Measurements from ENCODE around the gene NRIP3.
A peak's percentile ranks its signal among the peaks of the same experiment; 100 is the strongest.

Gene NRIP3

DNA sequence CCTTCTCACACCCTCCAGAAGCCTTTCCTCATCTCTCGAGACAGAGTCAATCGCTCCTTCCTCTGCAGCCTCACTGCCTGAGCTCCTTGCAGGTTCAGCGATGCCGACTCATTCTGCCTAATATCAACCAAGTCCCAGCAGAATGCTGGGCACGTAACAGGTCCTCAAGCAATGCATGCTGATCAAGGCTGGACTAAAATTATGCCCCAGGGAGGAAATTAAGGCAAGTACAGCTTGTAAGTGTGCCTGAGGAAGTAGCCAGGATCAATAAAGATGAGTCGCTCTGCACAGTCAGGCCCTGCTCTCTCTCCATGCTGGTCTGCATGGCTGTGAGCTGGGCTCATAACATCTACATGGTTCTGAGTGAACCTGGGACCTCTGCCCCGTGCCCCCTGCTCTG is 25.6 kb upstream of the NRIP3 start:
- TF ChIP-seq CTCF (conservative IDR thresholded peaks at IDR 0.05; ENCODE audit: low read depth, low read length) = no peak
- no peak for DNase-seq (ENCODE audit: low read depth)
- H3K4me3 ChIP-seq (ENCODE audit: low read depth, low read length) = no peak overlapping the region

DNA sequence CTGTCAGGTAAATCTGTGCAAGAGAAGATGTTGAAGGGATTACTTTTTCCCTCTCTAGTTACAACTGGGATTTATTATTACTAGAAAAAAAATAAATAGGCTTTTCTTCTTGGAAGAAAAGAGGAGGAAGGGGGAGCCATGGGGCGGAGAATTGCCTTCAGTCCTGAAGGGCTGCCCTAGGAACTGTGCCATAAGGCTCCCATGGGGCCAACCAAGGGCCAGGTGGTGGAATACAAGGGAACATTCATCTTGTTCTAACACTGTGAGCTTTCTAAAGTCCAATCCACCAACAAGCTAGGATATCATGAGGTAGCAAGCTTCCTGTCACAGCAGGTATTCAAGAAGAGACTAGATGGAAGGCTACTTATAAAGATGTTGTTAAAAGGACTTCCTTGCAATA is 24.8 kb upstream of the NRIP3 start:
- TF ChIP-seq CTCF (conservative IDR thresholded peaks at IDR 0.05; ENCODE audit: low read depth, low read length) = no peak

GRCh38 chr11:9025101-9025850 is 21.5 kb upstream of the NRIP3 start:
- DNase-seq (ENCODE audit: low read depth) = no peak
- TF ChIP-seq CTCF (conservative IDR thresholded peaks at IDR 0.05; ENCODE audit: low read depth, low read length) = no peak
- no peak overlapping the region for H3K4me3 ChIP-seq (ENCODE audit: low read depth, low read length)

More for the DNA sequence above, 24.8 kb upstream of the NRIP3 start:
- no peak for DNase-seq (ENCODE audit: low read depth)
- H3K4me3 ChIP-seq (ENCODE audit: low read depth, low read length) = no peak overlapping the region

DNA sequence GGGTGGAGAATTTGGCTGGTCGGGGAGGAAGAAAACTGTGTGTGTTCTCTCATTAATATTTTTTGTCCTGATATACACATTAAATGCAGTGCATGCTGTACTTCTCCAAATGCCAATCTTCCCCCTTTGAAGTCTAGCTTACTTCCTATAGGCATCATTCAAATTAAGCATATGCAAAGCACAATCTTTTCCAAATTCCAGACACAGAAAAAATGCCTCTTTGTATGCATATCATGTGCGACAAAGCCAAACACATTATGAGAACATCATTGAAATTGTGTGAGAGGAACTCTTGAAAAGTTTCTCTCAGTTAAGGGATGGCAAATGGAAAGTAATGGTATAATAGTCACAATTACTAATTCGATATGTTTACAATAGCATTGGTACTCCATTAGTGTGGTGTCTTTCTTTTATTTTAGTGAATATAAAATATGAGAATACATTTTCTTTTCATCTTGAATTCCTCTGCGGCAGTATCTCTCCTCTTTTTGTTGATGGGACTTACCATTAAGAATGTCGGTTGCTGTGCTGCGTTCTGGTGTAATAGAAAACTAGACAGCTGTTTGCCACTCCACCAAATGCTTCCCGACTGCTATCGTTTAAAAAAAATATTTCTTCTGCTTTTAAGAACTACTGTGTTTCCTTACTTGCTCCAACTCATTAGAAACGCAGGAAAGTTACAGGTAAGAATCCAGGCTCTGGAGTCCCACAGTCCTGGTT is 19.3 kb upstream of the NRIP3 start:
- no peak for DNase-seq (ENCODE audit: low read depth)
- no peak for TF ChIP-seq CTCF (conservative IDR thresholded peaks at IDR 0.05; ENCODE audit: low read depth, low read length)

GRCh38 chr11:9020916-9021315 is 17.1 kb upstream of the NRIP3 start:
- TF ChIP-seq CTCF (conservative IDR thresholded peaks at IDR 0.05; ENCODE audit: low read depth, low read length) = no peak
- peak; percentile 31 for DNase-seq (ENCODE audit: low read depth)
- H3K4me3 ChIP-seq (ENCODE audit: low read depth, low read length) = no peak overlapping the region

More for the DNA sequence above, 19.3 kb upstream of the NRIP3 start:
- H3K4me3 ChIP-seq (ENCODE audit: low read depth, low read length) = no peak overlapping the region

DNA sequence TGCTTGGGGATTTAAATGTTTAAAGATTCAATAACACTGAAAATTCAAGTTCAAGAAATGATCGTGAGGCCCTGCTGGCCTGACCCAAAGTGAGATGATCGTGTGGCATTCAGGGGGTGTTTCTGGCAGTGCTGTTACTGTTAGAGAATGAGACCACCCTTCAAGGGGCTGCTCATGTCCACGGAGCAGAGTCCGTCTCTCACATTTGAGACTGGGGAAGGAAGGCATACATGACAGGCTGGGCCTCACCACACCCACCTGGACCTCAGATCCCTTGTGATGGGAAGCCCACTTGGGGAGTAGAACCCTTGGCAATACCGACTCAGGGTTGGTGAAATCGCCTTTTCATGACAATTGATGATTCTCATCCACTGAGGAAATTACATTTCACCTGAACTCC is 16.1 kb upstream of the NRIP3 start:
- no peak overlapping the region for H3K4me3 ChIP-seq (ENCODE audit: low read depth, low read length)
- TF ChIP-seq CTCF (conservative IDR thresholded peaks at IDR 0.05; ENCODE audit: low read depth, low read length) = no peak
- no peak for DNase-seq (ENCODE audit: low read depth)
